Measurements from ENCODE around the gene NFASC. TPM values are rescaled to one million over a fixed set of nuclear protein-coding genes. Genes with fewer than 3 reads are reported as not detected.

The NFASC gene
- total RNA-seq = under 1 TPM; 0.10 to 0.20 TPM

DNA sequence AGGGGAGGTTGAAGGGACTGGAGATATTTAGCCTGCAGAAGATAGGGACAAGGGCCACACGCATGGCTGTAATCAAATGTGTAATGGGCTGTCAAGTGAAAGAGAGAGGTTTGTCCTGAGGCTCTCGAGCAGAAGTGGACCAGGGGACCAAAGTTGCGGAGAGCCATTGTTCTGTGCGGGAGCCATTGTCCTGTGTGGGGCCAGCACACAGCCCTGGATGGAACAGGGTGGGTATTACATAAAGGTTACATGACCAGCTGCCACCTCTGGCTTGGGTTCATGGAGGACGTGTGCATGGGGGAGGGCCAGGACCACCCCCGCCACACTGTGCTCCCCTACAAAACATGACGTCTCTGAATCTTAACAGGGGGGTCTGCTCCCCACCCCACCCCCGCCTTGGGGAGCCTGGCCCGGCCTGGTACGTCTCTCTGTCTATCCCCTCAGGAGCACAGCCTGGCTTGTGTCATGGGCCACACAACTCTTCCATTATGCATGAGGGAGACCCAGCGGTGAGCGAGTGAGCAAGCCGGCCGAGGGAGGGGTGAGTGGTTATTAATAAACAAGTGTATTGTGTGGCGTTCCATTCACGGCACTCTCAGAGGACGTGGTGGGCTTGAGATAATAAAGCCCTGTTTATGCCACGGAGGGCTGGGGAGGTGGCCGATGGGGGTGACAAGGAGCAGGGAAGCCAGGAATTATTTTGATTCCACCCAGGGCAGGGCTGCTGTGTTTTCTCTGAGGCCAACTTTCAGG is at the start of gene NFASC:
NFASC (plus strand) TSS at position 703 of the 753 bp plus-strand sequence. CDS start 73,454 bp downstream, outside the sequence.
- Mint-ChIP-seq H3K36me3 (ENCODE audit: low read depth) (no peaks in the 10 kb centered on the region), H3K27ac (no peak within 1 kb of the TSS), H3K27me3 (ENCODE audit: low read depth) (no peaks in the 10 kb centered on the region), H3K4me1 (ENCODE audit: low read depth) (no peaks in the 10 kb centered on the region), H3K4me3 (no peak within 1 kb of the TSS), H3K9me3 (no peaks in the 10 kb centered on the region)
- DNase-seq = no peak
- intact Hi-C loops (cut with micrococcal nuclease) = no loop called here
- CTCF ChIA-PET = no interaction called here

DNA sequence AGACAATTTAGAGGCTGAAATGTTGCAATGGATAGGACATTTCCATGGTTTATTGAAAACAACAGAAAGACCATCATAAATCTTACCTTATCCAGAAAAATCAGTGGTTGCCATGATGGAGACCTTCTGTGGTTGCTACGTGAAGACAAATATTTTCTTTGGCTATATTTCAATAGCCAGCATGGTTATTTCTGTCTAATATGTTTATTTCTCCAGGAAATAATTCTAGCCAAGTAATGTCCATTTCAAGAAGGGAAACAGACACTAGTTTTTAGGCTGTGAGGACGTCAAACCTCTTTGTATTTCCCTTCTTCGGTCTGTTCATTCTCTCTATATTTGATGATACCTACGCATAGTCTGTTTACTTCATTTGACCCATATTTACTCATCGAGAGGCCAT is 49.2 kb upstream of the NFASC start:
- intact Hi-C loops (cut with micrococcal nuclease) = no loop called here
- Mint-ChIP-seq H3K27ac (no peak overlapping the region), H3K9me3 (no peaks in the 10 kb centered on the region), H3K27me3 (ENCODE audit: low read depth) (peaks cover 3% of the 10 kb centered on the region), H3K4me1 (ENCODE audit: low read depth) (no peaks in the 10 kb centered on the region), H3K36me3 (ENCODE audit: low read depth) (no peaks in the 10 kb centered on the region), H3K4me3 (no peak overlapping the region)
- CTCF ChIA-PET = interaction anchor here (1.5 to 2.7 kb wide), 4 partner anchors 14 to 240 kb away, joined by 5 to 18 read pairs (median 6); no protein-coding TSS in a partner anchor
- no peak for DNase-seq

DNA sequence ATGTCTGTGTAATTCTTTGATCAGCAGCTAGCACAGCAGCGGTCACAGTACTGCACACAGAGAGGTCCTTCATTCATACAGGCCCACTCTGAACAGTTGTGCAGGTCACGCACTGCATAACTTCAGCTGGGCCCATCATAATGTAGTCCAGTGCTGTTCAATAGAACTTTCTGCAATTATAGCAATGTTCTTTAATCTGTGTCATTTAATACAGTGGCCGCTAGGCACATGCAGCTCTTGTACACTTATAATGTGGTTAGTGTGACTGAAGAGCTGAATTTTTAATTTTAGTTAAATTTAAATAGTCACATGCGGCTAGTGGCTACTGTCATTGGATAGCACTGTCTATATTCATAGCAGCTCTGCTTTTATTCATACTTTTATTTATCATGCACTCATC is 48.7 kb upstream of the NFASC start:
- Mint-ChIP-seq H3K4me1 (ENCODE audit: low read depth) (no peaks in the 10 kb centered on the region), H3K27ac (no peak overlapping the region), H3K36me3 (ENCODE audit: low read depth) (no peaks in the 10 kb centered on the region), H3K9me3 (no peaks in the 10 kb centered on the region), H3K4me3 (no peak overlapping the region), H3K27me3 (ENCODE audit: low read depth) (peaks cover 3% of the 10 kb centered on the region)
- intact Hi-C loops (cut with micrococcal nuclease) = no loop called here
- no peak for DNase-seq
- CTCF ChIA-PET = interaction anchor here (1.0 to 2.7 kb wide), 4 partner anchors 10 to 239 kb away, joined by 3 to 18 read pairs (median 5); no protein-coding TSS in a partner anchor

DNA sequence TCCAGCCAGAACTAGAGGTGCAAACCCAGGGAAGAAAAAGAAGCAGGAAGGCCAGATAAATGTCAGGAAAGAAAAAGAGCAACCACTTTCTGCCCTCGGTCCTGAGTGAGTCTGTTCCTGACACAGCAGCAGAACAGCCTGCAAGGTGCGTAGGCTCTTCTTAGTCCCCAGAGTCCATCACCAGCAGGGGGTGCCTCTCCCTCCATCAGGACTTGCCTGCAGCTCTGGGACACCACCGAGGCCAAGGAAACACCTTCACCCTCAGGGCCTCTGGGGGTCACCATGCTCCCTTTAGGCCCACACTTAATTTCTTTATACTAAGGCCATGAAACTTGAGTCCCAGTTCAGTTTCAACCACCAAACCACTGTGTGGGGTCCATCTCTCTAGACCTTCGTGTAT is 43.7 kb upstream of the NFASC start:
- intact Hi-C loops (cut with micrococcal nuclease) = loop anchor here (1.0 kb wide), 1 partner anchor 114 kb away; no protein-coding TSS in a partner anchor
- Mint-ChIP-seq H3K36me3 (ENCODE audit: low read depth) (no peaks in the 10 kb centered on the region), H3K9me3 (no peaks in the 10 kb centered on the region), H3K27me3 (ENCODE audit: low read depth) (peaks cover 33% of the 10 kb centered on the region), H3K27ac (no peak overlapping the region), H3K4me3 (no peak overlapping the region), H3K4me1 (ENCODE audit: low read depth) (peaks cover 5% of the 10 kb centered on the region)
- CTCF ChIA-PET = no interaction called here
- peak; percentile 59 for DNase-seq

DNA sequence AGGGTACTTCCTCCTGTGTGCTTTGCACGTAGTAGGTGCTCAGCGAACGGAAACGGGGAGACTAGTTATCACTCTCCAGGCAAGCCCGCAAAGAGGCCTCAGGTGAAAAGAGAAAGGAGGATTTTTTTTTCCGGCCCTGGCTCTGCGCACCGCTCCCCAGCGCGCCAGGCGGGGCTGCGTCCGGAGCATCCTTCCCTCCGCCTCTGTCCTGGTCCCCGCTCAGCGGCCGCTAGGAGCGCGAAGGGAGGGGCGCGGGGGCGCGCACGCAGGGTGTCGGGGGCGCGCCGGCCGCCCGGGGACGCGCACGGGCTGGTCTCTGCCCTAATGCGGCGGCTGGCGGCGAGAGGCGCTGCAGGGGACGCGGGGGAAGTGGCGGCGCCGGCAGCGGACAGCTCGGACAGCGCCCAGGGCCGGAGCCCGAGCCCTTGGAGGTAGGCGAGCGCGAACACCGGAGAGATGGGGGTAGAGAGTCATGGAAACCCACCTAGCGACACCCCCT is 42.3 kb upstream of the NFASC start:
- Mint-ChIP-seq H3K4me3 (peak overlapping the region; percentile 36), H3K4me1 (ENCODE audit: low read depth) (peaks cover 5% of the 10 kb centered on the region), H3K27ac (no peak overlapping the region), H3K9me3 (no peaks in the 10 kb centered on the region), H3K36me3 (ENCODE audit: low read depth) (no peaks in the 10 kb centered on the region), H3K27me3 (ENCODE audit: low read depth) (peaks cover 33% of the 10 kb centered on the region)
- CTCF ChIA-PET = interaction anchor here (0.6 kb wide), 1 partner anchor 699 kb away, joined by 3 read pairs; no protein-coding TSS in a partner anchor
- DNase-seq = peak; percentile 38
- intact Hi-C loops (cut with micrococcal nuclease) = no loop called here

DNA sequence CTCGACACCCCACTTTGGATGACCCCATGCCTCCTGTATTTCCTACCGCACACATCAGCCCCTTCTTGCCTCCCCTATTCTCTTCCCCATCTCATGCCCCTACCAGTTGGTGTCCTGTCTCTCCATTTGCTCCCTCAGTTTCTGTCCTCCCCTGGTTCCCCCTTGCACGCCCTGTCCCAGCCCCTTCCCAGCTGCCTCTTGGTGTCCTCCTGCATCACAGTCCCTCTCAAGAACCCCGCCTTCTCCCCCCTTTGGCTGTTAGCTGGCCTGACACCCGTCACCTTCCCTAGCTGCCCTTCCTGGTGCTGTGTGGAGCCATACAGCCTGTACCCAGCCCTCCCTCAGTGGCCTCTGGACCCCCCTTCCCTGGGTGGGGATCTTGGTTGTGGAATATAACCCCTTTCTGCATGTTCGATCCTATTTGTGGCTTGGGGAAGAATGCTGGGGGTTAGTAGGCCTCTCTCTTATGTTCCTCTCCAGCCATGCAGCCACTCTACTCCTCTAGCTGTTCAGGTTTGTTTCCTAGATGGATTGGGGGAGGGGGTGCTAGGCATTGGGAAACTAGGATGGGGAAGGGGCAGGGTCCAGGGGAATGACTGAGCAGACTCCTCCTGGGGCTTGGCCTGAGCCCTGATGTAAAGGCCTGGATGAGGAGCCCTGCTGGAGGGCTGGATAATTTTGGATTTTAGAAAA is 41.4 kb upstream of the NFASC start:
- Mint-ChIP-seq H3K36me3 (ENCODE audit: low read depth) (no peaks in the 10 kb centered on the region), H3K4me3 (peak overlapping the region; percentile 26), H3K27ac (no peak overlapping the region), H3K27me3 (ENCODE audit: low read depth) (peaks cover 34% of the 10 kb centered on the region), H3K9me3 (no peaks in the 10 kb centered on the region), H3K4me1 (ENCODE audit: low read depth) (peaks cover 5% of the 10 kb centered on the region)
- intact Hi-C loops (cut with micrococcal nuclease) = no loop called here
- no peak for DNase-seq
- CTCF ChIA-PET = interaction anchor here (0.6 to 1.1 kb wide), 2 partner anchors 18 to 700 kb away, joined by 3 read pairs; no protein-coding TSS in a partner anchor

GRCh38 chr1:204830747-204831146 is 39.9 kb upstream of the NFASC start:
- Mint-ChIP-seq H3K4me1 (ENCODE audit: low read depth) (peaks cover 5% of the 10 kb centered on the region), H3K27me3 (ENCODE audit: low read depth) (peaks cover 40% of the 10 kb centered on the region), H3K27ac (no peak overlapping the region), H3K4me3 (no peak overlapping the region), H3K9me3 (no peaks in the 10 kb centered on the region), H3K36me3 (ENCODE audit: low read depth) (no peaks in the 10 kb centered on the region)
- CTCF ChIA-PET = interaction anchor here (1.0 kb wide), 2 partner anchors 37 to 39 kb away, joined by 3 to 4 read pairs; no protein-coding TSS in a partner anchor
- no peak for DNase-seq
- intact Hi-C loops (cut with micrococcal nuclease) = no loop called here

GRCh38 chr1:204831186-204831585 is 39.5 kb upstream of the NFASC start:
- Mint-ChIP-seq H3K27ac (no peak overlapping the region), H3K4me1 (ENCODE audit: low read depth) (peaks cover 5% of the 10 kb centered on the region), H3K9me3 (no peaks in the 10 kb centered on the region), H3K27me3 (ENCODE audit: low read depth) (peaks cover 41% of the 10 kb centered on the region), H3K4me3 (no peak overlapping the region), H3K36me3 (ENCODE audit: low read depth) (no peaks in the 10 kb centered on the region)
- DNase-seq = no peak
- CTCF ChIA-PET = interaction anchor here (1.0 kb wide), 2 partner anchors 38 to 39 kb away, joined by 3 to 4 read pairs; no protein-coding TSS in a partner anchor
- intact Hi-C loops (cut with micrococcal nuclease) = no loop called here

GRCh38 chr1:204834336-204834735 is 36.3 kb upstream of the NFASC start:
- H3K36me3 Mint-ChIP-seq (ENCODE audit: low read depth) = no peaks in the 10 kb centered on the region
- H3K9me3 Mint-ChIP-seq = no peaks in the 10 kb centered on the region
- peaks cover 37% of the 10 kb centered on the region for H3K27me3 Mint-ChIP-seq (ENCODE audit: low read depth)
- no peak overlapping the region for H3K4me3 Mint-ChIP-seq
- DNase-seq = no peak
- intact Hi-C loops (cut with micrococcal nuclease) = no loop called here
- CTCF ChIA-PET = no interaction called here
- H3K4me1 Mint-ChIP-seq (ENCODE audit: low read depth) = peaks cover under 1% of the 10 kb centered on the region
- no peak overlapping the region for H3K27ac Mint-ChIP-seq

DNA sequence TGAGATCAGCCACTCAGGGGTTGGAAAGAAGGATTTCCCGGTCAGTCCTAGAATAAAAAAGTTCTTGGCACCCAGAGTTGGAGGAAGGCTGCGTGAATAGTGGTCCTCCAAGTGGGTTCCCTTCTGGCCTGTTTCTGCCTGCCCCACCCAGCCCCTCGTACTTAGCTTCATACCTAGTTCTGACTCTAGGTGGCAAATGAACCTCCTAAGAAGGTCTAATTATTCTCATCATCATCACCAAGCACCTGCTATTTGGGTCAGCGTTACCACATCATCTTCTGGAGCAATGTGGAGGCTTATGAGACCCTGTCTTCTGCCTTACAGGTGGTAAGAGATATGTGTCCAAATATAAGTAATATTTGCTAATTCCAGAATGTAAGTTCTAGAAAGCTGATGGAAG is 35.9 kb upstream of the NFASC start:
- Mint-ChIP-seq H3K4me3 (no peak overlapping the region), H3K27ac (no peak overlapping the region), H3K36me3 (ENCODE audit: low read depth) (no peaks in the 10 kb centered on the region), H3K4me1 (ENCODE audit: low read depth) (no peaks in the 10 kb centered on the region), H3K27me3 (ENCODE audit: low read depth) (peaks cover 33% of the 10 kb centered on the region), H3K9me3 (no peaks in the 10 kb centered on the region)
- intact Hi-C loops (cut with micrococcal nuclease) = no loop called here
- DNase-seq = no peak
- CTCF ChIA-PET = no interaction called here

GRCh38 chr1:204835737-204836136 is 34.9 kb upstream of the NFASC start:
- CTCF ChIA-PET = no interaction called here
- intact Hi-C loops (cut with micrococcal nuclease) = no loop called here
- no peaks in the 10 kb centered on the region for H3K36me3 Mint-ChIP-seq (ENCODE audit: low read depth)
- no peak overlapping the region for H3K27ac Mint-ChIP-seq
- H3K4me1 Mint-ChIP-seq (ENCODE audit: low read depth) = no peaks in the 10 kb centered on the region
- DNase-seq = no peak
- H3K27me3 Mint-ChIP-seq (ENCODE audit: low read depth) = peaks cover 24% of the 10 kb centered on the region
- no peaks in the 10 kb centered on the region for H3K9me3 Mint-ChIP-seq
- no peak overlapping the region for H3K4me3 Mint-ChIP-seq

GRCh38 chr1:204836856-204837255 is 33.8 kb upstream of the NFASC start:
- CTCF ChIA-PET = interaction anchor here (0.8 kb wide), 1 partner anchor 30 kb away, joined by 3 read pairs; no protein-coding TSS in a partner anchor
- Mint-ChIP-seq H3K27me3 (ENCODE audit: low read depth) (peaks cover 17% of the 10 kb centered on the region), H3K9me3 (no peaks in the 10 kb centered on the region), H3K27ac (no peak overlapping the region), H3K4me1 (ENCODE audit: low read depth) (no peaks in the 10 kb centered on the region), H3K4me3 (no peak overlapping the region), H3K36me3 (ENCODE audit: low read depth) (no peaks in the 10 kb centered on the region)
- no peak for DNase-seq
- intact Hi-C loops (cut with micrococcal nuclease) = no loop called here

All from activated naive CD4-positive, alpha-beta T cell treated with anti-CD3 and anti-CD28 coated beads for 36 hours (primary cell).